Measurements from ENCODE around the gene RRM2.

RRM2 gene

DNA sequence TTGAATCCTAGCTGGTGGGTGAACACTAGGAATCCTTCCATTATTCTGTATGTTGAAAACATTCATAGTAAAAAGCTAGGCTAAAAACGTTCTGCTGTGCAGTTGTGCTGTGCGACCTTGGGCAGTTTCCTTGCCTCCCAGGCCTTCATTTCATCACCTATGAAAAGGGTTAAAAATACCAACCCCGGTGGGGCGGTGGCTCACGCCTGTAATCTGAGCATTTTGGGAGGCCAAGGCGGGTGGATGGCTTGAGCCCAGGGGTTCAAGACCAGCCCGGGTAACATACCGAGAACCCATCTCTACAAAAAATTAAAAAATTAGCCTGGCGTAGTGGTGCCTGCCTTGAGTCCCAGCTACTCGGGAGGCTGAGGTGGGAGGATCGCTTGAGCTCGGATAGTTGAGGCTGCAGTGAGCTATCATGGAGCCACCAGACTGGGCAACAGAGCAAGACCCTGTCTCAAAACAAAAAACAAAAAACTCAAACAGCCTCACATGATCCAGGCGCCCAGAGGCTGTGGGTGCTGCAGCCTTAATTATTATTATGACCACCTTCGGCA is 2.9 kb upstream of the RRM2 start:
- POLR2A ChIA-PET = interaction anchor here (0.6 to 1.8 kb wide), 7 partner anchors 10 to 329 kb away, joined by 3 to 7 read pairs (median 4); partner anchors contain the start of gene ODC1

DNA sequence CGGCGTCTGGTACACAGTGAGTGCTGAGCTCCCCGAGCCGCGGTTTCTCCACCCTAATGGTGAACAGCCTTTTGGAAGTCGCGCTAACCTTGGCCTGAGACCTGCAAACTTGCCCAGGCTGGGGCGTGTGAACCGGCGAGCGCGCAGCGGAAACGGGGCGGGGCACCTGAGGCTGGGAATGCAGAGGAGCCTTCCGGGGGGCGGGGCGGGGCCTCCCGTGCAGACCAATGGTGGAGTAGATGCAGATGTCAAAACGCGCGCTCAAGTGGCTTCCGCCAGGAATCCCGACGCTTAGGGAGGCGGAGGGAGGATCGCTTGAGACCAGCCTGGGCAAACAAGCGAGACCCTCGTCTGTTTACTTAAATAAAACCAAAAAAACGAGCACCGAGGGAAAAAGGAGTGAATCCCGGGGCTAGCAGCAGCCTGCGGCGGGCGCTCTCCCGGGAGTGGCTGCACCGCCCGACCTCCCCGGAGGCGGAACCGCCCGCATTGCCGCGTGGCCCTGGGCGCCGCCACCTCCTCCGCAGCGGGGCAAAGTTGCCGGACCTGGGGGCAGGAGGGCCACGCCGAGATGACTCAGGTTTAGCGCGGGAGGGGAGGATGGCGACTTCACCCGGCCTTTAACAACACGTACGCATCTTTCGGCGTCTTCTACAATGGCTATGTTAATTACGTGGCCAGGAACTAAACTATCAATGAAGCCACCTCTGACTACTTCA is 2.2 kb upstream of the RRM2 start:
- peak overlapping the region; percentile 70 for H3K4me3 ChIP-seq (ENCODE audit: low read depth, low read length)
- ChIA-PET CTCF (interaction anchor here (0.9 to 1.9 kb wide), 5 partner anchors 16 to 315 kb away, joined by 3 to 13 read pairs (median 4); no protein-coding TSS in a partner anchor), POLR2A (interaction anchor here (0.6 to 1.8 kb wide), 7 partner anchors 10 to 328 kb away, joined by 3 to 7 read pairs (median 4); partner anchors contain the start of gene ODC1)
- no peaks in the 10 kb centered on the region for H3K9me3 ChIP-seq (ENCODE audit: control insufficient read depth, insufficient read depth, low read depth, low read length)
- peaks cover 5% of the 10 kb centered on the region; the same call in 1 of the 2 replicates for H3K4me1 ChIP-seq (ENCODE audit: control insufficient read depth, insufficient read depth, low read length)
- H3K36me3 ChIP-seq (ENCODE audit: control insufficient read depth in 2 of 2, insufficient read depth in 1 of 2, low read length in 2 of 2) = peaks cover 11 to 22% of the 10 kb centered on the region in 2 experiments
- H3K27ac ChIP-seq (ENCODE audit: extremely low read depth, low read depth, low read length) = peak overlapping the region; percentile 97
- TF ChIP-seq ZNF18 (tag by site-specific recombination; IDR thresholded peaks at IDR 0.05) = peak; percentile 81; the same call in 1 of the 2 replicates
- TF ChIP-seq ZNF792 (tag by site-specific recombination; IDR thresholded peaks at IDR 0.05) = no peak
- peak; percentile 81 for TF ChIP-seq ZFP37 (tag by site-specific recombination; IDR thresholded peaks at IDR 0.05)
- 0 out of 2 replicates have a peak, but pooled peaks have one; percentile 17 for TF ChIP-seq ZNF366 (tag by site-specific recombination; conservative IDR thresholded peaks at IDR 0.05)
- TF ChIP-seq KLF9 (tag by site-specific recombination; IDR thresholded peaks at IDR 0.05; ENCODE audit: low read depth) = peak; percentile 75
- 0 out of 2 replicates have a peak, but pooled peaks have one; percentile 16 for TF ChIP-seq ZSCAN30 (tag by site-specific recombination; IDR thresholded peaks at IDR 0.05)
- TF ChIP-seq BCL11A (tag by site-specific recombination; IDR thresholded peaks at IDR 0.05; ENCODE audit: low read depth) = peak; percentile 83; the same call in 1 of the 2 replicates
- peak; percentile 44; the same call in 1 of the 2 replicates for TF ChIP-seq ZNF561 (tag by site-specific recombination; IDR thresholded peaks at IDR 0.05; ENCODE audit: borderline replicate concordance)
- peak; percentile 96 for TF ChIP-seq GLIS2 (tag by site-specific recombination; IDR thresholded peaks at IDR 0.05)
- TF ChIP-seq, protein P1, sequence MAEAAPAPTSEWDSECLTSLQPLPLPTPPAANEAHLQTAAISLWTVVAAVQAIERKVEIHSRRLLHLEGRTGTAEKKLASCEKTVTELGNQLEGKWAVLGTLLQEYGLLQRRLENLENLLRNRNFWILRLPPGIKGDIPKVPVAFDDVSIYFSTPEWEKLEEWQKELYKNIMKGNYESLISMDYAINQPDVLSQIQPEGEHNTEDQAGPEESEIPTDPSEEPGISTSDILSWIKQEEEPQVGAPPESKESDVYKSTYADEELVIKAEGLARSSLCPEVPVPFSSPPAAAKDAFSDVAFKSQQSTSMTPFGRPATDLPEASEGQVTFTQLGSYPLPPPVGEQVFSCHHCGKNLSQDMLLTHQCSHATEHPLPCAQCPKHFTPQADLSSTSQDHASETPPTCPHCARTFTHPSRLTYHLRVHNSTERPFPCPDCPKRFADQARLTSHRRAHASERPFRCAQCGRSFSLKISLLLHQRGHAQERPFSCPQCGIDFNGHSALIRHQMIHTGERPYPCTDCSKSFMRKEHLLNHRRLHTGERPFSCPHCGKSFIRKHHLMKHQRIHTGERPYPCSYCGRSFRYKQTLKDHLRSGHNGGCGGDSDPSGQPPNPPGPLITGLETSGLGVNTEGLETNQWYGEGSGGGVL (tag by site-specific recombination; IDR thresholded peaks at IDR 0.05) = 0 out of 2 replicates have a peak, but pooled peaks have one; percentile 8
- peak; percentile 94 for TF ChIP-seq EGR2 (tag by site-specific recombination; IDR thresholded peaks at IDR 0.05; ENCODE audit: low read depth)
- TF ChIP-seq ZNF777 (tag by site-specific recombination; IDR thresholded peaks at IDR 0.05; ENCODE audit: borderline replicate concordance) = no peak
- TF ChIP-seq OSR2 (tag by site-specific recombination; IDR thresholded peaks at IDR 0.05) = peak; percentile 59; the same call in 1 of the 2 replicates
- TF ChIP-seq, protein P2, sequence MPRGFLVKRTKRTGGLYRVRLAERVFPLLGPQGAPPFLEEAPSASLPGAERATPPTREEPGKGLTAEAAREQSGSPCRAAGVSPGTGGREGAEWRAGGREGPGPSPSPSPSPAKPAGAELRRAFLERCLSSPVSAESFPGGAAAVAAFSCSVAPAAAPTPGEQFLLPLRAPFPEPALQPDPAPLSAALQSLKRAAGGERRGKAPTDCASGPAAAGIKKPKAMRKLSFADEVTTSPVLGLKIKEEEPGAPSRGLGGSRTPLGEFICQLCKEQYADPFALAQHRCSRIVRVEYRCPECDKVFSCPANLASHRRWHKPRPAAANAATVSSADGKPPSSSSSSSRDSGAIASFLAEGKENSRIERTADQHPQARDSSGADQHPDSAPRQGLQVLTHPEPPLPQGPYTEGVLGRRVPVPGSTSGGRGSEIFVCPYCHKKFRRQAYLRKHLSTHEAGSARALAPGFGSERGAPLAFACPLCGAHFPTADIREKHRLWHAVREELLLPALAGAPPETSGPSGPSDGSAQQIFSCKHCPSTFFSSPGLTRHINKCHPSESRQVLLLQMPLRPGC (tag by site-specific recombination; IDR thresholded peaks at IDR 0.05) = no peak
- TF ChIP-seq ZNF214 (tag by site-specific recombination; IDR thresholded peaks at IDR 0.05; ENCODE audit: borderline replicate concordance) = no peak
- 0 out of 2 replicates have a peak, but pooled peaks have one; percentile 12 for TF ChIP-seq YY1 (tag by site-specific recombination; IDR thresholded peaks at IDR 0.05)
- no peak for TF ChIP-seq ZNF488 (tag by site-specific recombination; IDR thresholded peaks at IDR 0.05)
- 0 out of 2 replicates have a peak, but pooled peaks have one; percentile 54 for TF ChIP-seq ZNF2 (tag by site-specific recombination; IDR thresholded peaks at IDR 0.05)
- peak; percentile 44 for TF ChIP-seq ZNF600 (tag by site-specific recombination; IDR thresholded peaks at IDR 0.05)

More for the DNA sequence above, 2.9 kb upstream of the RRM2 start:
- Histone ChIP-seq H3K4me1 (ENCODE audit: control insufficient read depth, insufficient read depth, low read length) (0 out of 2 replicates have a peak, but pooled peaks cover under 1% of the 10 kb centered on the region), H3K9me3 (ENCODE audit: control insufficient read depth, insufficient read depth, low read depth, low read length) (no peaks in the 10 kb centered on the region), H3K36me3 (ENCODE audit: control insufficient read depth in 2 of 2, insufficient read depth in 1 of 2, low read length in 2 of 2) (peaks cover 4 to 15% of the 10 kb centered on the region in 2 experiments; a peak in 2 of 3 replicates), H3K27ac (ENCODE audit: extremely low read depth, low read depth, low read length) (peak overlapping the region; percentile 97; the same call in 1 of the 2 replicates), H3K4me3 (ENCODE audit: low read depth, low read length) (peak overlapping the region; percentile 70)
- CTCF ChIA-PET = interaction anchor here (0.7 to 1.9 kb wide), 4 partner anchors 22 to 48 kb away, joined by 3 to 13 read pairs (median 6); no protein-coding TSS in a partner anchor
- peak; percentile 88 for TF ChIP-seq ZNF121 (tag by site-specific recombination; IDR thresholded peaks at IDR 0.05)
- TF ChIP-seq ZNF416 (tag by site-specific recombination; IDR thresholded peaks at IDR 0.05) = no peak
- no peak for TF ChIP-seq ZSCAN16 (tag by site-specific recombination; IDR thresholded peaks at IDR 0.05)
- TF ChIP-seq ZNF433 (tag by site-specific recombination; IDR thresholded peaks at IDR 0.05; ENCODE audit: low read depth) = no peak
- TF ChIP-seq ZNF777 (tag by site-specific recombination; IDR thresholded peaks at IDR 0.05; ENCODE audit: borderline replicate concordance) = no peak
- TF ChIP-seq RBAK (tag by site-specific recombination; IDR thresholded peaks at IDR 0.05) = no peak
- TF ChIP-seq ZNF223 (tag by site-specific recombination; IDR thresholded peaks at IDR 0.05) = no peak
- TF ChIP-seq, protein P3, sequence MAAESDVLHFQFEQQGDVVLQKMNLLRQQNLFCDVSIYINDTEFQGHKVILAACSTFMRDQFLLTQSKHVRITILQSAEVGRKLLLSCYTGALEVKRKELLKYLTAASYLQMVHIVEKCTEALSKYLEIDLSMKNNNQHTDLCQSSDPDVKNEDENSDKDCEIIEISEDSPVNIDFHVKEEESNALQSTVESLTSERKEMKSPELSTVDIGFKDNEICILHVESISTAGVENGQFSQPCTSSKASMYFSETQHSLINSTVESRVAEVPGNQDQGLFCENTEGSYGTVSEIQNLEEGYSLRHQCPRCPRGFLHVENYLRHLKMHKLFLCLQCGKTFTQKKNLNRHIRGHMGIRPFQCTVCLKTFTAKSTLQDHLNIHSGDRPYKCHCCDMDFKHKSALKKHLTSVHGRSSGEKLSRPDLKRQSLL (tag by site-specific recombination; IDR thresholded peaks at IDR 0.05) = peak; percentile 79
- no peak for TF ChIP-seq ZNF302 (tag by site-specific recombination; IDR thresholded peaks at IDR 0.05; ENCODE audit: low read depth)

Measured in HEK293 (cell line).